Lung (tissue), 12 donors: ENCODE data around the gene NCAM1. TPM values are rescaled to one million over a fixed set of nuclear protein-coding genes. Genes with fewer than 3 reads are reported as not detected.

ENCODE experiments used
- ATAC-seq: fragments of 200-7000 bp; cut with Tn5 transposase; one replicate; pipeline ENCODE4 v1.9.1; 2020; ENCODE audit warnings: moderate number of reproducible peaks; ENCODE audit not compliant: insufficient read depth, low FRiP score
- DNase-seq, 3 donors: peaks; one replicate each; pipeline ENCODE4 v3.0.0-alpha.2; 2013 to 2017
- H3K27ac ChIP-seq, 2 donors: one replicate each; pipeline ENCODE4 v1.5.1; 2013; ENCODE audit warnings: mild to moderate bottlenecking in 2 of 2, moderate library complexity in 2 of 2, control low read depth in 1 of 2, inconsistent platforms in 1 of 2, low read depth in 1 of 2, low read length in 1 of 2
- H3K27me3 ChIP-seq, 3 donors: one replicate each; pipeline ENCODE4 v1.5.1; 2013; ENCODE audit warnings: low read length in 2 of 3; ENCODE audit not compliant: control insufficient read depth in 3 of 3, insufficient read depth in 3 of 3
- H3K36me3 ChIP-seq, 4 donors: one replicate each; pipeline ENCODE4 v1.5.1; 2013; ENCODE audit warnings: low read length in 4 of 4, mild to moderate bottlenecking in 1 of 4, moderate library complexity in 1 of 4; ENCODE audit not compliant: control insufficient read depth in 4 of 4, insufficient read depth in 4 of 4
- H3K4me1 ChIP-seq, 5 donors: one replicate each; pipeline ENCODE4 v1.5.1; 2013; ENCODE audit warnings: low read length in 5 of 5, mild to moderate bottlenecking in 2 of 5, moderate library complexity in 1 of 5; ENCODE audit not compliant: control insufficient read depth in 5 of 5, insufficient read depth in 5 of 5
- H3K4me3 ChIP-seq: one replicate; pipeline ENCODE4 v1.5.1; 2013; ENCODE audit warnings: mild to moderate bottlenecking, control low read depth, moderate library complexity
- H3K9ac ChIP-seq, 2 donors: one replicate each; pipeline ENCODE4 v1.5.1; 2013; ENCODE audit warnings: low read length in 2 of 2, control low read depth in 1 of 2; ENCODE audit not compliant: insufficient read depth in 1 of 2
- H3K9me3 ChIP-seq, 4 donors: one replicate each; pipeline ENCODE4 v1.5.1; 2013; ENCODE audit warnings: low read length in 3 of 4, mild to moderate bottlenecking in 1 of 4, moderate library complexity in 1 of 4; ENCODE audit not compliant: control insufficient read depth in 4 of 4, insufficient read depth in 3 of 4
- CTCF ChIP-seq: IDR thresholded peaks from 2 replicates; pipeline ENCODE4 v1.5.1; 2012; ENCODE audit warnings: mild to moderate bottlenecking; ENCODE audit errors: control extremely low read depth, extremely low read depth
- WGBS, 2 donors: extraction: QIAGEN DNeasy Blood & Tissue Kit; methylation state at CpG; one replicate each; pipeline ENCODE4 v1.1.7; 2013; 5-methylcytosine and 5-hydroxymethylcytosine counted together
- polyA plus RNA-seq, 2 donors: library from polyadenylated mRNA; stranded (reverse); fragments of 200-250 nt; gene quantifications; one replicate each; pipeline ENCODE4 v1.2.1, GENCODE V29; 2013
- total RNA-seq, 2 donors: library from RNA; depleted of rRNA in 1 of 2; stranded (reverse); fragments of >200 nt in 1 of 2; gene quantifications; one replicate each; pipeline ENCODE4 v1.2.1, GENCODE V29; 2014 to 2021
- donor health status: control.
- donor health status: control.
- donor health status: Bipolar disorder and iron deficiency.
- donor health status: healthy.
- donor health status: DM: yes; HTN: yes; CAD: no.

Gene NCAM1
- total and polyA plus RNA-seq, 4 donors: 0.28 to 36.5 (median 2.4) TPM

GRCh38 chr11:113134626-113135025 is 173.4 kb downstream of the NCAM1 start:
- no peak for ATAC-seq
- peaks cover 0 to 6% (median 0%) of the 10 kb centered on the region in 4 donors for H3K9me3 ChIP-seq
- H3K27ac ChIP-seq: no peak overlapping the region
- no peak overlapping the region for H3K9ac ChIP-seq
- H3K4me1 ChIP-seq: peaks cover 0 to 8% (median 5%) of the 10 kb centered on the region in 5 donors
- H3K27me3 ChIP-seq: no peaks in the 10 kb centered on the region
- DNase-seq: no peak
- no peak overlapping the region for H3K4me3 ChIP-seq
- WGBS, 2 donors: 87 to 92% methylated on average over 5 of the region's 5 CpGs
- TF ChIP-seq CTCF: no peak
- H3K36me3 ChIP-seq: no peaks in the 10 kb centered on the region

- Histone ChIP-seq H3K4me3 (no peak overlapping the region), H3K27me3 (no peaks in the 10 kb centered on the region), H3K9me3 (no peaks in the 10 kb centered on the region), H3K9ac (no peak overlapping the region), H3K4me1 (peaks cover 0 to under 1% (median 0%) of the 10 kb centered on the region in 5 donors), H3K27ac (no peak overlapping the region), H3K36me3 (no peaks in the 10 kb centered on the region)
- DNase-seq: no peak
- no peak for ATAC-seq
- no peak for TF ChIP-seq CTCF
- WGBS, 2 donors: 50 to 57% methylated on average over 15 of the region's 15 CpGs
Observed at GRCh38 chr11:113137713-113138529, 176.7 kb downstream of the NCAM1 start.

- no peak for TF ChIP-seq CTCF
- Histone ChIP-seq H3K27me3 (no peaks in the 10 kb centered on the region), H3K27ac (no peak overlapping the region), H3K4me3 (no peak overlapping the region), H3K4me1 (peaks cover 0 to 4% (median 0%) of the 10 kb centered on the region in 5 donors), H3K36me3 (no peaks in the 10 kb centered on the region), H3K9ac (no peak overlapping the region), H3K9me3 (no peaks in the 10 kb centered on the region)
- DNase-seq (no peak), ATAC-seq (no peak)
- 87 to 89% methylated on average over 4 of the region's 4 CpGs for WGBS, 2 donors
Observed at GRCh38 chr11:113138731-113139130, 177.5 kb downstream of the NCAM1 start.
